Fibroblast of lung (primary cell): ENCODE data around the gene MAPKAP1. TPM values are rescaled to one million over a fixed set of nuclear protein-coding genes. Genes with fewer than 3 reads are reported as not detected.

Experiments used
- DNase-seq, 2 donors: peaks; one replicate each; pipeline versions ENCODE4 v3.0.0 to v3.0.0-alpha.2; 2010; ENCODE audit warnings: low read depth in 2 of 2
- H2AFZ ChIP-seq: 2 replicates; pipeline ENCODE4 v1.5.1; 2012; ENCODE audit warnings: low read length, control low read depth, inconsistent platforms
- H3K27ac ChIP-seq: 2 replicates; pipeline ENCODE4 v1.5.1; 2011; ENCODE audit warnings: low read length, control low read depth; ENCODE audit not compliant: insufficient read depth
- H3K27me3 ChIP-seq: 2 replicates; pipeline ENCODE4 v1.5.1; 2011; ENCODE audit warnings: mild to moderate bottlenecking, low read length; ENCODE audit not compliant: control insufficient read depth, insufficient read depth
- H3K36me3 ChIP-seq: 2 replicates; pipeline ENCODE4 v1.5.1; 2011; ENCODE audit warnings: low read length; ENCODE audit not compliant: control insufficient read depth, insufficient read depth
- H3K4me1 ChIP-seq: 2 replicates; pipeline ENCODE4 v1.5.1; 2011; ENCODE audit warnings: low read length; ENCODE audit not compliant: control insufficient read depth, insufficient read depth; ENCODE audit errors: extremely low read depth
- H3K4me2 ChIP-seq: 2 replicates; pipeline ENCODE4 v1.5.1; 2011; ENCODE audit warnings: low read length, control low read depth; ENCODE audit not compliant: insufficient read depth; ENCODE audit errors: extremely low read depth
- H3K4me3 ChIP-seq, 4 experiments: fragments of 200-600 bp in 1 of 4; sonication (generic) in 1 of 4; replicated peaks in 1 of 4; 2 replicates each; pipeline ENCODE4 v1.5.1; 2011 to 2016; ENCODE audit warnings: low read length in 4 of 4, low read depth in 3 of 4, mild to moderate bottlenecking in 3 of 4, control low read depth in 2 of 4, inconsistent platforms in 1 of 4, mixed read lengths in 1 of 4; ENCODE audit not compliant: insufficient read depth in 1 of 4; ENCODE audit errors: control extremely low read depth in 1 of 4
- H3K79me2 ChIP-seq: 2 replicates; pipeline ENCODE4 v1.5.1; 2012; ENCODE audit warnings: mild to moderate bottlenecking, low read length, inconsistent platforms; ENCODE audit not compliant: control insufficient read depth, insufficient read depth
- H3K9ac ChIP-seq: 2 replicates; pipeline ENCODE4 v1.5.1; 2011; ENCODE audit warnings: mild to moderate bottlenecking, low read length, control low read depth; ENCODE audit not compliant: insufficient read depth
- H3K9me3 ChIP-seq: 2 replicates; pipeline ENCODE4 v1.5.1; 2012; ENCODE audit warnings: low read depth, low read length; ENCODE audit not compliant: control insufficient read depth, insufficient read depth
- H4K20me1 ChIP-seq: 2 replicates; pipeline ENCODE4 v1.5.1; 2011; ENCODE audit warnings: low read length; ENCODE audit not compliant: control insufficient read depth, insufficient read depth; ENCODE audit errors: extremely low read depth
- EZH2 ChIP-seq: IDR thresholded peaks from 2 replicates; pipeline ENCODE4 v1.5.1; 2012; ENCODE audit warnings: low read length, control low read depth, mild to moderate bottlenecking; ENCODE audit errors: missing control alignments
- polyA plus RNA-seq, 2 donors: library from polyadenylated mRNA; depleted of rRNA in 1 of 2; stranded (reverse) in 1 of 2; unstranded in 1 of 2; fragments of >200 nt; gene quantifications; 2 replicates each; pipeline ENCODE4 v1.2.1, GENCODE V29; 2011 to 2012; ENCODE audit warnings: missing spikeins in 1 of 2
- total RNA-seq: library from RNA; depleted of rRNA; stranded (reverse); fragments of >200 nt; gene quantifications from 2 replicates; pipeline ENCODE4 v1.2.1, GENCODE V29; 2014
- TF ChIP-seq, protein P1 (sequence below), 2 donors: IDR thresholded peaks in 1 of 2; conservative IDR thresholded peaks in 1 of 2; 1 replicate in 1 of 2; 2 replicates in 1 of 2; pipeline ENCODE4 v1.5.1; 2011 to 2012; ENCODE audit warnings: low read length in 2 of 2, control low read depth in 1 of 2, inconsistent platforms in 1 of 2, low read depth in 1 of 2, mild to moderate bottlenecking in 1 of 2

MAPKAP1 gene
- total and polyA plus RNA-seq, 2 donors (not counting 1 experiment from before 2014, with no cell fraction given), result 63.7 to 127 TPM

DNA sequence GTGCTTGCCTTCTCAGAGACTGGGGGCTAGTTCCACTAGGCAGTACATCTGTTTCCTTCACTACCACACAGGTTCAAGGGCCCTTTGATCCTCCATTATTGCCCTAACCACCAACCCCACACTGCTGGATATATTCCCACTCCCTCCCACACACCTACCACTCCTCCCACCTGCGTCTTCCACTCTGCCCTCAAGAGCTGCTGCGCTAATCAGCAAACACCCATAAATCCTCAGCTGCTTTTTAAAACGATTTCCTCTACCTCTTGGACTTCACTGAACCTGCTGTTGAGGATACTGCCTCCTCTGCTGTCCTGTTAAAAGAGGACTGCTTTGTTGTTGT is 120.9 kb downstream of the MAPKAP1 start:
- H4K20me1 ChIP-seq, result no peaks in the 10 kb centered on the region

DNA sequence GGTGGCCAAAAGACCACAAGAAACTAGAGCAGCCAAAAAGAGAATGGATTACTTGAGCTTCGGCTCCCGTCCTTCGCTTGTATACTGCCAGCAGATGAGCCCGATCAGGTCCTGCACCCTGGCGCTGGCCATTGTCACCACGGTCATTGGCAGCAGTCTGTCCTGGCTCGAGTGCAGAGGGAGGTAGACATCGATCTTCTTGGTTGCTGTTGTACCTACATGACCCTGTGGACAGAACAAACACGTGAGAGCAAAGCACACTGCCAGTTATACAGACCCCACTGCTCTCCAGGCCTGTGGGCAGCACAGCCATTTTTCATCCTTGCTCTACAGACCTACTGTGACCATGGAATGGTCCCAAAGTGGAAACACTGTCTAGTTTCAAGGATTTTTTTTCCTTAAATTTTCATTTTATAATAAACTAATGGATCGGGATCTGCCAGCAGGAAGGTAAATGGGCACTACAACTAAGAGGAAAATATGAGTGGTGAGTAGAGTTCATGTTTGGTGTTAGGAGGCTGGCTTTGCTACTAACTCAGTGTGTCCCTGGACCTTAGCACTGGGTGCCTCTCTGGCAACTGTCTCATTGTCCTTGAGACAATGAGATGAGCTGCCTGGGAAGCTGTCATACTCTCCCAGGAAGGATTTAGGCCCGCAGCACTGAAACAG is 121.4 kb downstream of the MAPKAP1 start:
- no peaks in the 10 kb centered on the region for H4K20me1 ChIP-seq
- no peak overlapping the region for H3K4me2 ChIP-seq
- TF ChIP-seq EZH2, result no peak
- TF ChIP-seq, protein P1, sequence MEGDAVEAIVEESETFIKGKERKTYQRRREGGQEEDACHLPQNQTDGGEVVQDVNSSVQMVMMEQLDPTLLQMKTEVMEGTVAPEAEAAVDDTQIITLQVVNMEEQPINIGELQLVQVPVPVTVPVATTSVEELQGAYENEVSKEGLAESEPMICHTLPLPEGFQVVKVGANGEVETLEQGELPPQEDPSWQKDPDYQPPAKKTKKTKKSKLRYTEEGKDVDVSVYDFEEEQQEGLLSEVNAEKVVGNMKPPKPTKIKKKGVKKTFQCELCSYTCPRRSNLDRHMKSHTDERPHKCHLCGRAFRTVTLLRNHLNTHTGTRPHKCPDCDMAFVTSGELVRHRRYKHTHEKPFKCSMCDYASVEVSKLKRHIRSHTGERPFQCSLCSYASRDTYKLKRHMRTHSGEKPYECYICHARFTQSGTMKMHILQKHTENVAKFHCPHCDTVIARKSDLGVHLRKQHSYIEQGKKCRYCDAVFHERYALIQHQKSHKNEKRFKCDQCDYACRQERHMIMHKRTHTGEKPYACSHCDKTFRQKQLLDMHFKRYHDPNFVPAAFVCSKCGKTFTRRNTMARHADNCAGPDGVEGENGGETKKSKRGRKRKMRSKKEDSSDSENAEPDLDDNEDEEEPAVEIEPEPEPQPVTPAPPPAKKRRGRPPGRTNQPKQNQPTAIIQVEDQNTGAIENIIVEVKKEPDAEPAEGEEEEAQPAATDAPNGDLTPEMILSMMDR (conservative IDR thresholded peaks at IDR 0.05 in 1 of 2, IDR thresholded peaks at IDR 0.05 in 1 of 2; ENCODE audit: low read depth in 1 of 2, low read length in 2 of 2), result no peak
- peaks cover 7% of the 10 kb centered on the region for H3K79me2 ChIP-seq
- H3K27me3 ChIP-seq, result no peaks in the 10 kb centered on the region
- no peak overlapping the region for H3K9ac ChIP-seq
- no peak overlapping the region for H3K4me3 ChIP-seq
- H3K4me1 ChIP-seq, result no peaks in the 10 kb centered on the region
- H3K9me3 ChIP-seq, result no peaks in the 10 kb centered on the region
- H3K27ac ChIP-seq, result no peak overlapping the region
- H3K36me3 ChIP-seq, result no peaks in the 10 kb centered on the region
- no peak for DNase-seq
- H2AFZ ChIP-seq, result no peak overlapping the region

More for the DNA sequence above, 120.9 kb downstream of the MAPKAP1 start:
- H3K9me3 ChIP-seq, result no peaks in the 10 kb centered on the region
- H3K27ac ChIP-seq, result no peak overlapping the region
- H2AFZ ChIP-seq, result no peak overlapping the region
- H3K4me2 ChIP-seq, result no peak overlapping the region
- no peak overlapping the region for H3K4me3 ChIP-seq
- no peaks in the 10 kb centered on the region for H3K27me3 ChIP-seq
- H3K4me1 ChIP-seq, result no peaks in the 10 kb centered on the region
- no peak overlapping the region for H3K9ac ChIP-seq
- no peak for TF ChIP-seq EZH2
- TF ChIP-seq, protein P1 (conservative IDR thresholded peaks at IDR 0.05 in 1 of 2, IDR thresholded peaks at IDR 0.05 in 1 of 2; ENCODE audit: low read depth in 1 of 2, low read length in 2 of 2), result no peak
- DNase-seq, result no peak
- peaks cover 9% of the 10 kb centered on the region for H3K79me2 ChIP-seq
- H3K36me3 ChIP-seq, result no peaks in the 10 kb centered on the region

DNA sequence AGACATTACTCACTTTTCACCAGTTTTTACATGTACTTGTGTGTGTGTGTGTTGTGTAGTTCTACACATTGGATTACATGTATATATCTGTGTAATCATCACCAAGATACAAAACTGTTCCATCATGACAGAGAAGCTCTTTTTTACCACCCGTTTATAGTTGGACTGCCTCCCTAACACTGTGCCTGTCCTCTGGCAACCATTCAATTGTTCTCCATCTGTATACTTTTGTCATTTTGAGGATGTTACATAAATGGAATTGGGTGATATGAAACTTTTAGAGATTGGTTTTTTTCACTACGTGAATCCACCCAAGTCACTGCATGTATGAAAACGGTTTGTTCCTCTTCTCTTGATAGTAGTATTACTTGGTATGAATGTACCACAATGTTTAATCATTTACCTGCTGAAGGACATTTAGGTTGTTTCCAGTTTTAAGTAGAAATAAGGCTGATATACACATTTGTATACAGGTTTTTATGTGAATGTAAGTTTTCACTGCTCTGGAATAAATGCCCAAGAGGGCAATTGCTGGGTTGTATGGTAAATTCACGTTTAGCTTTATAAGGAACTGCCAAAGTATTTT is 126.2 kb downstream of the MAPKAP1 start:
- H3K4me3 ChIP-seq, result no peak overlapping the region
- no peak overlapping the region for H2AFZ ChIP-seq
- H4K20me1 ChIP-seq, result no peaks in the 10 kb centered on the region
- no peak overlapping the region for H3K4me2 ChIP-seq
- no peaks in the 10 kb centered on the region for H3K79me2 ChIP-seq
- no peak overlapping the region for H3K9ac ChIP-seq
- no peak overlapping the region for H3K27ac ChIP-seq
- no peak for DNase-seq
- H3K27me3 ChIP-seq, result no peaks in the 10 kb centered on the region
- no peaks in the 10 kb centered on the region for H3K9me3 ChIP-seq
- no peak for TF ChIP-seq EZH2
- TF ChIP-seq, protein P1 (conservative IDR thresholded peaks at IDR 0.05 in 1 of 2, IDR thresholded peaks at IDR 0.05 in 1 of 2; ENCODE audit: low read depth in 1 of 2, low read length in 2 of 2), result no peak
- H3K4me1 ChIP-seq, result no peaks in the 10 kb centered on the region
- H3K36me3 ChIP-seq, result no peaks in the 10 kb centered on the region
